ENCODE measurements around the gene LAMP5.

The LAMP5 gene

GRCh38 chr20:9517297-9518162, 3.1 kb downstream of the LAMP5 start:
- ChIA-PET CTCF (no interaction called here), POLR2A (no interaction called here)
- TF ChIP-seq FOXK2 (IDR thresholded peaks at IDR 0.05) (no peak), FOXM1 (IDR thresholded peaks at IDR 0.05; ENCODE audit: borderline replicate concordance) (no peak), HDGF (IDR thresholded peaks at IDR 0.05; ENCODE audit: borderline replicate concordance) (no peak), TARDBP (IDR thresholded peaks at IDR 0.05) (no peak), BHLHE40 (IDR thresholded peaks at IDR 0.05; ENCODE audit: borderline replicate concordance) (no peak), ELF4 (IDR thresholded peaks at IDR 0.05) (no peak), CTBP1 (IDR thresholded peaks at IDR 0.05; ENCODE audit: borderline replicate concordance) (no peak), PKNOX1 (IDR thresholded peaks at IDR 0.05) (no peak), NFRKB (IDR thresholded peaks at IDR 0.05) (no peak), L3MBTL2 (conservative IDR thresholded peaks at IDR 0.05) (no peak), ZNF384 (IDR thresholded peaks at IDR 0.05) (no peak), LEF1 (IDR thresholded peaks at IDR 0.05; ENCODE audit: borderline replicate concordance) (no peak), SUZ12 (IDR thresholded peaks at IDR 0.05) (no peak), SP1 (IDR thresholded peaks at IDR 0.05) (no peak), FOXA1 (IDR thresholded peaks at IDR 0.05) (no peak), ARNT (IDR thresholded peaks at IDR 0.05) (no peak)
- no peak for DNase-seq (ENCODE audit: extremely low spot score)

- ChIA-PET CTCF (no interaction called here), POLR2A (no interaction called here)
- TF ChIP-seq PKNOX1 (IDR thresholded peaks at IDR 0.05) = no peak
- no peak for TF ChIP-seq LEF1 (IDR thresholded peaks at IDR 0.05; ENCODE audit: borderline replicate concordance)
- no peak for TF ChIP-seq NFRKB (IDR thresholded peaks at IDR 0.05)
- no peak for TF ChIP-seq SP1 (IDR thresholded peaks at IDR 0.05)
- TF ChIP-seq ARNT (IDR thresholded peaks at IDR 0.05) = no peak
- no peak for TF ChIP-seq FOXK2 (IDR thresholded peaks at IDR 0.05)
- TF ChIP-seq ZNF384 (IDR thresholded peaks at IDR 0.05) = no peak
- TF ChIP-seq CTBP1 (IDR thresholded peaks at IDR 0.05; ENCODE audit: borderline replicate concordance) = no peak
- no peak for TF ChIP-seq BHLHE40 (IDR thresholded peaks at IDR 0.05; ENCODE audit: borderline replicate concordance)
- no peak for TF ChIP-seq HDGF (IDR thresholded peaks at IDR 0.05; ENCODE audit: borderline replicate concordance)
- TF ChIP-seq ELF4 (IDR thresholded peaks at IDR 0.05) = no peak
- no peak for TF ChIP-seq FOXA1 (IDR thresholded peaks at IDR 0.05)
- no peak for TF ChIP-seq L3MBTL2 (conservative IDR thresholded peaks at IDR 0.05)
- DNase-seq (ENCODE audit: extremely low spot score) = no peak
Measured at GRCh38 chr20:9518576-9519175, 4.3 kb downstream of the LAMP5 start.

GRCh38 chr20:9520086-9520485, 5.7 kb downstream of the LAMP5 start:
- DNase-seq (ENCODE audit: extremely low spot score) = no peak
- no peak for TF ChIP-seq SUZ12 (IDR thresholded peaks at IDR 0.05)
- POLR2A ChIA-PET = no interaction called here
- CTCF ChIA-PET = no interaction called here

GRCh38 chr20:9523636-9524035, 9.2 kb downstream of the LAMP5 start:
- TF ChIP-seq PKNOX1 (IDR thresholded peaks at IDR 0.05) (no peak), FOXM1 (IDR thresholded peaks at IDR 0.05; ENCODE audit: borderline replicate concordance) (no peak), FOXA1 (IDR thresholded peaks at IDR 0.05) (no peak), SUZ12 (IDR thresholded peaks at IDR 0.05) (no peak), ZNF384 (IDR thresholded peaks at IDR 0.05) (no peak), TARDBP (IDR thresholded peaks at IDR 0.05) (no peak), HDGF (IDR thresholded peaks at IDR 0.05; ENCODE audit: borderline replicate concordance) (no peak), FOXK2 (IDR thresholded peaks at IDR 0.05) (no peak), SP1 (IDR thresholded peaks at IDR 0.05) (no peak), LEF1 (IDR thresholded peaks at IDR 0.05; ENCODE audit: borderline replicate concordance) (no peak), BHLHE40 (IDR thresholded peaks at IDR 0.05; ENCODE audit: borderline replicate concordance) (no peak), L3MBTL2 (conservative IDR thresholded peaks at IDR 0.05) (no peak), ARNT (IDR thresholded peaks at IDR 0.05) (no peak), NFRKB (IDR thresholded peaks at IDR 0.05) (no peak), ELF4 (IDR thresholded peaks at IDR 0.05) (no peak), CTBP1 (IDR thresholded peaks at IDR 0.05; ENCODE audit: borderline replicate concordance) (no peak)
- ChIA-PET POLR2A (no interaction called here), CTCF (no interaction called here)
- DNase-seq (ENCODE audit: extremely low spot score) = no peak

- POLR2A ChIA-PET = no interaction called here
- TF ChIP-seq FOXK2 (IDR thresholded peaks at IDR 0.05) (no peak), BHLHE40 (IDR thresholded peaks at IDR 0.05; ENCODE audit: borderline replicate concordance) (no peak), NFRKB (IDR thresholded peaks at IDR 0.05) (no peak), FOXA1 (IDR thresholded peaks at IDR 0.05) (no peak), CTBP1 (IDR thresholded peaks at IDR 0.05; ENCODE audit: borderline replicate concordance) (no peak), SP1 (IDR thresholded peaks at IDR 0.05) (no peak), ARNT (IDR thresholded peaks at IDR 0.05) (no peak), LEF1 (IDR thresholded peaks at IDR 0.05; ENCODE audit: borderline replicate concordance) (no peak), ZNF384 (IDR thresholded peaks at IDR 0.05) (no peak), PKNOX1 (IDR thresholded peaks at IDR 0.05) (no peak), TARDBP (IDR thresholded peaks at IDR 0.05) (no peak), SUZ12 (IDR thresholded peaks at IDR 0.05) (no peak), ELF4 (IDR thresholded peaks at IDR 0.05) (no peak), HDGF (IDR thresholded peaks at IDR 0.05; ENCODE audit: borderline replicate concordance) (no peak), FOXM1 (IDR thresholded peaks at IDR 0.05; ENCODE audit: borderline replicate concordance) (no peak), L3MBTL2 (conservative IDR thresholded peaks at IDR 0.05) (no peak)
- no peak for DNase-seq (ENCODE audit: extremely low spot score)
- CTCF ChIA-PET = no interaction called here
Measured at GRCh38 chr20:9531581-9531980, 17.2 kb downstream of the LAMP5 start.

All from HEK293T (cell line).